VCaP (cell line): ENCODE data around the gene SV2B.
A peak's percentile ranks its signal among the peaks of the same experiment; 100 is the strongest.

Experiments
- H3K27ac ChIP-seq: fragments of 450-650 bp; 2 replicates; pipeline ENCODE4 v1.5.1; 2017
- TF ChIP-seq, protein P1 (sequence below): fragments of 450-650 bp; conservative IDR thresholded peaks from 2 replicates; pipeline ENCODE4 v1.5.1; 2017; ENCODE audit warnings: mild to moderate bottlenecking, moderate library complexity

Gene SV2B

DNA sequence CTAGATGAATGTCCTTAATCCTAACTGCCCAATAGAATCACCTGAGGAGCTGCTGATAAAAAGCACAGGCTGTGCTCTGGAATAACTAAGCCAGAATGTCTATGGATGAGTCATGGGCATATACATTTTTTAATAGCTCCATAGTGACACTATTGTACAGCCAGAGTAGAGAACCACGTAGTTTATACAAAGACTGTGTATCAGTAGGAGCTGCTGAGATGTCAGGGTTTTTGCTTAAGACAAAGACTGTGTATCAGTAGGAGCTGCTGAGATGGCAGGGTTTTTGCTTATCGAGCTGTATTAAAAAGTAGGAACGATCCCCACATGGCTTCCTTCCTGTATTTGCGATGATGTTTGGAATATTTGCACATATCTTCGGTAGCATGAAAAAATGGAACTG, 137.4 kb downstream of the SV2B start:
- H3K27ac ChIP-seq: no peak overlapping the region
- TF ChIP-seq, protein P1, sequence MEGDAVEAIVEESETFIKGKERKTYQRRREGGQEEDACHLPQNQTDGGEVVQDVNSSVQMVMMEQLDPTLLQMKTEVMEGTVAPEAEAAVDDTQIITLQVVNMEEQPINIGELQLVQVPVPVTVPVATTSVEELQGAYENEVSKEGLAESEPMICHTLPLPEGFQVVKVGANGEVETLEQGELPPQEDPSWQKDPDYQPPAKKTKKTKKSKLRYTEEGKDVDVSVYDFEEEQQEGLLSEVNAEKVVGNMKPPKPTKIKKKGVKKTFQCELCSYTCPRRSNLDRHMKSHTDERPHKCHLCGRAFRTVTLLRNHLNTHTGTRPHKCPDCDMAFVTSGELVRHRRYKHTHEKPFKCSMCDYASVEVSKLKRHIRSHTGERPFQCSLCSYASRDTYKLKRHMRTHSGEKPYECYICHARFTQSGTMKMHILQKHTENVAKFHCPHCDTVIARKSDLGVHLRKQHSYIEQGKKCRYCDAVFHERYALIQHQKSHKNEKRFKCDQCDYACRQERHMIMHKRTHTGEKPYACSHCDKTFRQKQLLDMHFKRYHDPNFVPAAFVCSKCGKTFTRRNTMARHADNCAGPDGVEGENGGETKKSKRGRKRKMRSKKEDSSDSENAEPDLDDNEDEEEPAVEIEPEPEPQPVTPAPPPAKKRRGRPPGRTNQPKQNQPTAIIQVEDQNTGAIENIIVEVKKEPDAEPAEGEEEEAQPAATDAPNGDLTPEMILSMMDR: no peak

DNA sequence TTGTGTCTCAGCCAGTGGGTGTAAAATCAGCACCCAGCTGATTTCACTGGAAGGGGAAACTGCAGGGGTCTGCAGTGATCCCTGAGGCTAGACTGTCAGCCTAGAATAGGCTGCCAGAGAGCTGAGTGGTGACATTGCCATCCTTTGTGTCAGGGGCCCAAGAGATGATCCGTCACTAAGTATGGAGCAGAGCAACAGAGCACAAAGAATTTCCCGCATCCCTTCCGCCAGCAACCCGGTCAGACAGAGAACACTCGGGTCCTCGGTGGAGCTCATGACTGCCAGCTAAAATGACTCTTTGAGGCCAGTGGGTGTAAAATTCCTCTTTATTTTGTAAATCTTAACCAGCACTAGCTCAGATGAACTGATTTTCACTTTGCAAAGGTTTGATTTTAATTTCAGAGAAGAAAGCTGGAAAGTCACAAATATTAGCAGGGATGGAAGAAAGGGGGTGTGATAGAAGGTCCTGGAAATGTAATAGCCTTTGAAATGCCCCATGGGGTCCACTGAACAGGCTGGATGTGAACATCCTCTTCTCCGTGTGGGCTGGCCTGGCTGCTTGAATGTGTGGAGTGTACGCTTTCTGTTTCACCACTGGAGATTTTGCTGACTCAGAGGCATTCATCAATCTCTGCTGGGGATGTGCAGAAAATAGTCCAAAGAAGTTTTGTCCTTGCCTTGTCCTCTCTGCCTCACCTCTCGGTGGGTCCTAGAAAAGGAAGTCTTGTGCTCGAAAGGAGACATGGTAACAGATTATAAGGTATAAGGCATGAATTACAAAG, 138.8 kb downstream of the SV2B start:
- TF ChIP-seq, protein P1: no peak
- H3K27ac ChIP-seq: no peak overlapping the region

- TF ChIP-seq, protein P1: no peak
- no peak overlapping the region for H3K27ac ChIP-seq
These were observed 143.8 kb downstream of the SV2B start for GRCh38 chr15:91243826-91244225.

DNA sequence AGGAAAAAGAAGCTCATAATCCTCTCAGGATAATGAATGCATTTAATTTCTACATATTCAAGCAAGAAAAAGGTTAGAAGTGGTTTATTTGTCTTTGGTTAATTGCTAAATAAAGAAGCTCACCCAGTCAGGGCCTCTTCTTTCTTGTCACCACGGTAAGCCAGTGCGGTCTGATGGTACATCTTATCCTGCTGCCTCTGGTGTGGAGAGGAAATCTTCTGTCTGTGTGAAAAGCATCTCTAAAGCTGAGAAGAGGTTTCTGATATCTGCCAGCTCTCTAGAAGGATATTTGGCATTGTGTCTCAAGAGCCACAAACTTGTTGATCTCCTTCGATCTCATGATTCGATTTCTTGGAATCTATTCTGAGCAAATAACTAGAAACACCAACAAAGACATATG, 144.9 kb downstream of the SV2B start:
- TF ChIP-seq, protein P1: no peak
- H3K27ac ChIP-seq: 0 out of 2 replicates have a peak overlapping the region, but pooled peaks have one; percentile 11

- H3K27ac ChIP-seq: no peak overlapping the region; the same call in 1 of the 2 replicates
- TF ChIP-seq, protein P1: no peak
These were observed 146.9 kb downstream of the SV2B start for GRCh38 chr15:91246998-91247397.

- TF ChIP-seq, protein P1: no peak
- no peak overlapping the region for H3K27ac ChIP-seq
These were observed 149.5 kb downstream of the SV2B start for GRCh38 chr15:91249591-91249990.

GRCh38 chr15:91252322-91252721, 152.3 kb downstream of the SV2B start:
- H3K27ac ChIP-seq: no peak overlapping the region
- TF ChIP-seq, protein P1: no peak
